Astrocyte of the spinal cord (primary cell): ENCODE data around the gene JPT2.
A peak's percentile ranks its signal among the peaks of the same experiment; 100 is the strongest.

Experiments
- DNase-seq: peaks from one replicate; pipeline ENCODE4 v3.0.0; 2011; ENCODE audit warnings: low read depth, low spot score
- H3K4me3 ChIP-seq: 2 replicates; pipeline ENCODE4 v1.5.1; 2011; ENCODE audit warnings: low read depth, mild to moderate bottlenecking, low read length, moderate library complexity
- CTCF ChIP-seq: IDR thresholded peaks from 2 replicates; pipeline ENCODE4 v1.5.1; 2012; ENCODE audit warnings: low read depth, mild to moderate bottlenecking, low read length, inconsistent platforms
- in situ Hi-C: cut with HindIII; loops from 2 replicates; pipeline ENCODE4 v1.10.0; 2017; ENCODE audit warnings: low sequenced_read_pairs

JPT2 gene

GRCh38 chr16:1676661-1677060 is 1.4 kb upstream of the JPT2 start:
- in situ Hi-C loops: no loop called here
- H3K4me3 ChIP-seq: no peak overlapping the region
- DNase-seq: no peak
- no peak for TF ChIP-seq CTCF

- in situ Hi-C loops: no loop called here
- H3K4me3 ChIP-seq: no peak overlapping the region
- DNase-seq: no peak
- TF ChIP-seq CTCF: no peak
Observed at GRCh38 chr16:1677339-1677738, 740 bp upstream of the JPT2 start.

- TF ChIP-seq CTCF: no peak
- H3K4me3 ChIP-seq: peak overlapping the region; percentile 63
- no peak for DNase-seq
- in situ Hi-C loops: no loop called here
Observed at GRCh38 chr16:1678500-1679098, 520 bp downstream of the JPT2 start.

GRCh38 chr16:1680361-1680760 is 2.3 kb downstream of the JPT2 start:
- no peak for DNase-seq
- H3K4me3 ChIP-seq: no peak overlapping the region
- no peak for TF ChIP-seq CTCF
- in situ Hi-C loops: no loop called here

GRCh38 chr16:1681032-1681431 is 3.0 kb downstream of the JPT2 start:
- in situ Hi-C loops: no loop called here
- no peak for DNase-seq
- H3K4me3 ChIP-seq: no peak overlapping the region
- no peak for TF ChIP-seq CTCF

GRCh38 chr16:1687427-1688316 is 9.6 kb downstream of the JPT2 start:
- no peak overlapping the region for H3K4me3 ChIP-seq
- no peak for TF ChIP-seq CTCF
- DNase-seq: no peak
- in situ Hi-C loops: no loop called here
